Naive thymus-derived CD4-positive, alpha-beta T cell (primary cell): Measurements from ENCODE around the gene ARAP3. TPM values are rescaled to one million over a fixed set of nuclear protein-coding genes. Genes with fewer than 3 reads are reported as not detected.

Source experiments
- ATAC-seq: fragments of 150-1000 bp; cut with Tn5 transposase; 2 replicates; pipeline ENCODE4 v1.10.0; 2021; ENCODE audit warnings: mild to moderate bottlenecking, moderate library complexity
- CTCF ChIA-PET: fragments of 350-600 bp; sonication (Branson Sonifier 250); formaldehyde crosslinking; loops from one replicate; lab custom pipeline; 2021; ENCODE audit warnings: antibody characterized with exemption; lab: Charles Lee
- POLR2A ChIA-PET: fragments of 350-600 bp; sonication (Branson Sonifier 250); formaldehyde crosslinking; loops from one replicate; lab custom pipeline; 2021; ENCODE audit warnings: antibody characterized with exemption, inconsistent platforms; lab: Charles Lee
- DNase-seq, 9 donors: peaks; one replicate each; pipeline versions ENCODE4 v3.0.0 to v3.0.0-alpha.2; 2020 to 2022; ENCODE audit warnings: mixed read lengths in 1 of 9
- H3K27ac ChIP-seq: one replicate; pipeline ENCODE4 v1.7.0; 2013; ENCODE audit warnings: mild to moderate bottlenecking, low read depth, low read length, moderate library complexity
- H3K27me3 ChIP-seq, 2 donors: one replicate each; pipeline ENCODE4 v1.7.0; 2013; ENCODE audit warnings: low read length in 2 of 2, mild to moderate bottlenecking in 2 of 2, moderate library complexity in 2 of 2; ENCODE audit not compliant: control insufficient read depth in 2 of 2, insufficient read depth in 2 of 2
- H3K36me3 ChIP-seq, 3 experiments: 1 replicate in 2 of 3; 2 replicates in 1 of 3; pipeline ENCODE4 v1.7.0; 2013; ENCODE audit warnings: low read length in 3 of 3, mild to moderate bottlenecking in 3 of 3, moderate library complexity in 1 of 3; ENCODE audit not compliant: insufficient read depth in 3 of 3, control insufficient read depth in 2 of 3
- H3K4me1 ChIP-seq, 2 donors: one replicate each; pipeline ENCODE4 v1.7.0; 2013; ENCODE audit warnings: low read length in 2 of 2, mild to moderate bottlenecking in 2 of 2, moderate library complexity in 1 of 2; ENCODE audit not compliant: control insufficient read depth in 2 of 2, insufficient read depth in 2 of 2
- H3K4me3 ChIP-seq: 2 replicates; pipeline ENCODE4 v1.7.0; 2013; ENCODE audit warnings: mild to moderate bottlenecking, low read length
- H3K9me3 ChIP-seq, 3 experiments: 1 replicate in 2 of 3; 2 replicates in 1 of 3; pipeline ENCODE4 v1.7.0; 2013; ENCODE audit warnings: low read length in 3 of 3; ENCODE audit not compliant: control insufficient read depth in 2 of 3
- H3K27ac Mint-ChIP-seq, 9 donors: one replicate each; pipeline ENCODE4 v1.8.0; 2020 to 2022; ENCODE audit warnings: mixed read lengths in 9 of 9, mild to moderate bottlenecking in 8 of 9, moderate library complexity in 5 of 9, inconsistent platforms in 2 of 9
- H3K27me3 Mint-ChIP-seq, 5 donors: one replicate each; pipeline ENCODE4 v1.8.0; 2021 to 2022; ENCODE audit warnings: mixed read lengths in 5 of 5, mild to moderate bottlenecking in 1 of 5
- H3K36me3 Mint-ChIP-seq, 5 donors: one replicate each; pipeline ENCODE4 v1.8.0; 2020 to 2022; ENCODE audit warnings: mixed read lengths in 5 of 5, mild to moderate bottlenecking in 3 of 5, inconsistent platforms in 1 of 5
- H3K4me1 Mint-ChIP-seq, 7 donors: one replicate each; pipeline ENCODE4 v1.8.0; 2020 to 2022; ENCODE audit warnings: mixed read lengths in 7 of 7, mild to moderate bottlenecking in 3 of 7, inconsistent platforms in 1 of 7
- H3K4me3 Mint-ChIP-seq, 10 donors: one replicate each; pipeline ENCODE4 v1.8.0; 2020 to 2022; ENCODE audit warnings: mild to moderate bottlenecking in 10 of 10, mixed read lengths in 10 of 10, moderate library complexity in 6 of 10, inconsistent platforms in 2 of 10
- H3K9me3 Mint-ChIP-seq, 11 donors: one replicate each; pipeline ENCODE4 v1.8.0; 2020 to 2022; ENCODE audit warnings: mixed read lengths in 11 of 11, mild to moderate bottlenecking in 4 of 11, inconsistent platforms in 1 of 11, moderate library complexity in 1 of 11
- intact Hi-C, 2 donors: fragments of 100-400 bp; cut with micrococcal nuclease; formaldehyde crosslinking; loops; one replicate each; pipeline ENCODE4 v1.15.1; 2023
- polyA plus RNA-seq, 2 donors: library from polyadenylated mRNA; unstranded; fragments of 300-500 nt; fragmentation: Illumina TruSeq; gene quantifications; one replicate each; pipeline ENCODE4 v1.2.3, GENCODE V29; 2021
- total RNA-seq, 6 experiments: library from RNA in 5 of 6; stranded (reverse) in 5 of 6; gene quantifications; 1 replicate in 5 of 6; 2 replicates in 1 of 6; pipeline ENCODE4 v1.2.3 and lab custom pipeline; 2021 to 2026

Gene ARAP3
- total and polyA plus RNA-seq, 7 experiments from 2014 or later: 1.0 to 15.3 (median 9.8) TPM; not detected in 2

- H3K4me1 ChIP-seq: peaks cover 85 to 95% of the 10 kb centered on the region in 2 donors
- ChIA-PET POLR2A (interaction anchor here (0.9 to 5.4 kb wide), 5 partner anchors 11 to 366 kb away, joined by 3 to 68 read pairs (median 5); partner anchors contain the start of genes DIAPH1, HDAC3, RELL2 and TAF7), CTCF (interaction anchor here (0.9 to 4.9 kb wide), 6 partner anchors 11 to 32 kb away, joined by 3 to 46 read pairs (median 10); partner anchors contain the start of genes DIAPH1, HDAC3 and RELL2)
- no peaks in the 10 kb centered on the region for H3K9me3 ChIP-seq
- Mint-ChIP-seq H3K27me3 (no peaks in the 10 kb centered on the region), H3K4me3 (peak overlapping the region; percentile 59 to 89 (median 78)), H3K36me3 (peaks cover 0 to 27% (median 5%) of the 10 kb centered on the region in 5 donors), H3K27ac (peak overlapping the region; percentile 86 to 99 (median 89)), H3K4me1 (peaks cover 56 to 98% (median 95%) of the 10 kb centered on the region in 7 donors), H3K9me3 (no peaks in the 10 kb centered on the region)
- H3K36me3 ChIP-seq: no peaks in the 10 kb centered on the region
- H3K27ac ChIP-seq: peak overlapping the region; percentile 72
- no peaks in the 10 kb centered on the region for H3K27me3 ChIP-seq
- intact Hi-C loops: loop anchor here (5.0 to 10.0 kb wide), 2 partner anchors 273 to 1401 kb away; partner anchors contain the start of gene PCDH1 (in 1 of the 2)
- ATAC-seq: peak; percentile 68
- H3K4me3 ChIP-seq: peak overlapping the region; percentile 41
- DNase-seq: no peak
These were observed 77.9 kb downstream of the ARAP3 start for GRCh38 chr5:141603923-141604717.

Other genes starting within 250 kb of the ARAP3 start
- under 1 TPM; 0.15 to 0.76 (median 0.16) TPM for gene PCDHGC3, start 206.3 kb downstream of the ARAP3 start, total RNA-seq
- under 1 TPM in 1 of 2 donors, not detected in 1; 0.14 TPM for gene PCDHGC3, start 206.3 kb downstream of the ARAP3 start, polyA plus RNA-seq
- gene PCDHGC4, start 197.2 kb downstream of the ARAP3 start, total RNA-seq: under 1 TPM in 1 of 5 experiments, not detected in 4; 0.22 TPM
- not detected for gene PCDHGC4, start 197.2 kb downstream of the ARAP3 start, polyA plus RNA-seq
- gene PCDHGC5, start 193.1 kb downstream of the ARAP3 start, total RNA-seq: under 1 TPM in 1 of 5 experiments, not detected in 4; 0.13 TPM
- gene PCDHGC5, start 193.1 kb downstream of the ARAP3 start, polyA plus RNA-seq: not detected
- gene DIAPH1, start 63.2 kb downstream of the ARAP3 start, total RNA-seq: 100 to 1,000 TPM; 163 to 278 (median 173) TPM
- 100 to 1,000 TPM in 1 of 2 donors, 10 to 100 TPM in 1; 89.7 to 105 TPM for gene DIAPH1, start 63.2 kb downstream of the ARAP3 start, polyA plus RNA-seq
- gene HDAC3, start 45.4 kb downstream of the ARAP3 start, total RNA-seq: 10 to 100 TPM; 70.0 to 92.8 (median 79.0) TPM
- gene HDAC3, start 45.4 kb downstream of the ARAP3 start, polyA plus RNA-seq: 100 to 1,000 TPM; 100 to 102 TPM
- 10 to 100 TPM; 14.3 to 21.7 (median 17.5) TPM for gene RELL2, start 45.2 kb downstream of the ARAP3 start, total RNA-seq
- 1 to 10 TPM; 1.8 to 3.4 TPM for gene RELL2, start 45.2 kb downstream of the ARAP3 start, polyA plus RNA-seq
- gene FCHSD1, start 30.8 kb downstream of the ARAP3 start, total RNA-seq: 10 to 100 TPM; 69.6 to 96.1 (median 92.3) TPM
- 1 to 10 TPM; 4.9 to 7.7 TPM for gene FCHSD1, start 30.8 kb downstream of the ARAP3 start, polyA plus RNA-seq
- 1 to 10 TPM in 1 of 5 experiments, under 1 TPM in 1, not detected in 3; 0.53 to 3.2 TPM for gene PCDH1, start 196.2 kb upstream of the ARAP3 start, total RNA-seq
- gene PCDH1, start 196.2 kb upstream of the ARAP3 start, polyA plus RNA-seq: under 1 TPM in 1 of 2 donors, not detected in 1; 0.05 TPM
- 100 to 1,000 TPM in 1 of 5 experiments, 10 to 100 TPM in 4; 77.3 to 101 (median 88.2) TPM for gene DELE1, start 241.6 kb upstream of the ARAP3 start, total RNA-seq
- gene DELE1, start 241.6 kb upstream of the ARAP3 start, polyA plus RNA-seq: 10 to 100 TPM; 26.4 to 29.9 TPM